CMK (cell line): ENCODE measurements around the gene RASSF1.
A peak's percentile ranks its signal among the peaks of the same experiment; 100 is the strongest.
"Not testable (repeated sequence)": the region's sequence is repeated elsewhere in the genome, so short reads cannot be mapped to it uniquely, and the experiment has no call there.

Source experiments
- DNase-seq: peaks from one replicate; pipeline ENCODE4 v3.0.0-alpha.2; 2010; ENCODE audit warnings: low read depth

The RASSF1 gene

GRCh38 chr3:50323614-50324199 lies 16.9 kb downstream of the RASSF1 start:
- no peak for DNase-seq

- DNase-seq = no peak
Measured at GRCh38 chr3:50323092-50323600, 17.5 kb downstream of the RASSF1 start.

GRCh38 chr3:50322386-50323091 lies 18.1 kb downstream of the RASSF1 start, which contains the start of gene HYAL2:
Gene HYAL2, minus strand, starts transcription at chr3:50322745. Its CDS starts 2,256 bp downstream, at chr3:50320489.
- no peak for DNase-seq

GRCh38 chr3:50322115-50322385 lies 18.6 kb downstream of the RASSF1 start:
- DNase-seq = no peak

- DNase-seq = peak; percentile 89
Measured at GRCh38 chr3:50321336-50322114, 19.1 kb downstream of the RASSF1 start.

- DNase-seq = no peak
Measured at GRCh38 chr3:50320853-50321335, 19.7 kb downstream of the RASSF1 start.

GRCh38 chr3:50319894-50320625 lies 20.6 kb downstream of the RASSF1 start:
- no peak for DNase-seq

GRCh38 chr3:50319181-50319893 lies 21.3 kb downstream of the RASSF1 start:
- DNase-seq = no peak

GRCh38 chr3:50318615-50319014 lies 22.0 kb downstream of the RASSF1 start:
- DNase-seq = no peak

- no peak for DNase-seq
Measured at GRCh38 chr3:50318163-50318562, 22.5 kb downstream of the RASSF1 start.

- no peak for DNase-seq
Measured at GRCh38 chr3:50317300-50317699, 23.3 kb downstream of the RASSF1 start.

- no peak for DNase-seq
Measured at GRCh38 chr3:50316657-50317242, 23.9 kb downstream of the RASSF1 start.

GRCh38 chr3:50314816-50315215 lies 25.8 kb downstream of the RASSF1 start:
- DNase-seq = no peak

GRCh38 chr3:50314342-50314741 lies 26.3 kb downstream of the RASSF1 start:
- DNase-seq = no peak

GRCh38 chr3:50312041-50312440 lies 28.6 kb downstream of the RASSF1 start:
- not testable (repeated sequence) for DNase-seq

- no peak for DNase-seq
Measured at GRCh38 chr3:50304601-50305000, 36.0 kb downstream of the RASSF1 start.

GRCh38 chr3:50303013-50303815 lies 37.4 kb downstream of the RASSF1 start, which contains the start of gene HYAL1:
Gene HYAL1, minus strand, starts transcription at chr3:50303574. Its CDS starts 618 bp downstream, at chr3:50302956.
- DNase-seq = no peak

- DNase-seq = no peak
Measured at GRCh38 chr3:50302095-50303012, 38.3 kb downstream of the RASSF1 start.

- no peak for DNase-seq
Measured at GRCh38 chr3:50300681-50301254, 39.9 kb downstream of the RASSF1 start.
